Stimulated activated CD4-positive, alpha-beta T cell treated with anti-CD3 and anti-CD28 coated beads, Interleukin-1b, Interleukin-23, amount 100 ng/mL, for 48 hours (primary cell): ENCODE results near the gene PYY.
"Not testable (repeated sequence)": the region's sequence is repeated elsewhere in the genome, so short reads cannot be mapped to it uniquely, and the experiment has no call there.

Source experiments
- DNase-seq: peaks from one replicate; pipeline ENCODE4 v3.0.0-alpha.2; 2020

The PYY gene

GRCh38 chr17:43953746-43954145, at the start of gene PYY:
Gene PYY, minus strand, starts transcription at chr17:43953940. Its CDS starts 457 bp downstream, at chr17:43953483.
- DNase-seq, result no peak

GRCh38 chr17:44002141-44002848, 48.6 kb upstream of the PYY start:
- no peak for DNase-seq

GRCh38 chr17:44001461-44001920, 47.8 kb upstream of the PYY start:
- no peak for DNase-seq

GRCh38 chr17:44000871-44001460, 47.2 kb upstream of the PYY start:
- no peak for DNase-seq

- DNase-seq, result no peak
Measured at GRCh38 chr17:44000141-44000860, 46.6 kb upstream of the PYY start.

GRCh38 chr17:43999024-43999423, 45.3 kb upstream of the PYY start:
- DNase-seq, result no peak

GRCh38 chr17:43998552-43998951, 44.8 kb upstream of the PYY start:
- no peak for DNase-seq

GRCh38 chr17:43997180-43997579, 43.4 kb upstream of the PYY start:
- DNase-seq, result not testable (repeated sequence)

GRCh38 chr17:43995150-43995471, 41.4 kb upstream of the PYY start:
- DNase-seq, result no peak

- DNase-seq, result peak; percentile 73
Measured at GRCh38 chr17:43994272-43995149, 40.8 kb upstream of the PYY start.

GRCh38 chr17:43992641-43993040, 38.9 kb upstream of the PYY start:
- no peak for DNase-seq

GRCh38 chr17:43988301-43988700, 34.6 kb upstream of the PYY start:
- no peak for DNase-seq

GRCh38 chr17:43987131-43988021, 33.6 kb upstream of the PYY start:
- no peak for DNase-seq

GRCh38 chr17:43986225-43986981, 32.7 kb upstream of the PYY start:
- DNase-seq, result no peak

- no peak for DNase-seq
Measured at GRCh38 chr17:43984521-43984920, 30.8 kb upstream of the PYY start.

GRCh38 chr17:43983515-43984411, 30.0 kb upstream of the PYY start:
- no peak for DNase-seq

- no peak for DNase-seq
Measured at GRCh38 chr17:43983196-43983514, 29.4 kb upstream of the PYY start.

- no peak for DNase-seq
Measured at GRCh38 chr17:43982171-43982570, 28.4 kb upstream of the PYY start.

- DNase-seq, result no peak
Measured at GRCh38 chr17:43979671-43980070, 25.9 kb upstream of the PYY start.

- no peak for DNase-seq
Measured at GRCh38 chr17:43979011-43979410, 25.3 kb upstream of the PYY start.
